CD4-positive, alpha-beta T cell treated with Interleukin-2 at 100 ng/mL for 4 hours (primary cell): ENCODE measurements around the gene CTXND1.
"Not testable (repeated sequence)": the region's sequence is repeated elsewhere in the genome, so short reads cannot be mapped to it uniquely, and the experiment has no call there.

Source experiments
- DNase-seq: peaks from one replicate; pipeline ENCODE4 v3.0.0-alpha.2; 2020; ENCODE audit warnings: low spot score

Gene CTXND1

GRCh38 chr15:80252121-80252518 is at the start of gene CTXND1:
TSS of gene CTXND1 (minus strand) at chr15:80252213. CDS start at chr15:80201949, 50,264 bp downstream.
- no peak for DNase-seq

- DNase-seq = no peak
Measured at GRCh38 chr15:80301472-80301871, 49.5 kb upstream of the CTXND1 start.

GRCh38 chr15:80295777-80296176 is 43.8 kb upstream of the CTXND1 start:
- not testable (repeated sequence) for DNase-seq

GRCh38 chr15:80292079-80292478 is 40.1 kb upstream of the CTXND1 start:
- DNase-seq = no peak

- not testable (repeated sequence) for DNase-seq
Measured at GRCh38 chr15:80290891-80291290, 38.9 kb upstream of the CTXND1 start.

DNA sequence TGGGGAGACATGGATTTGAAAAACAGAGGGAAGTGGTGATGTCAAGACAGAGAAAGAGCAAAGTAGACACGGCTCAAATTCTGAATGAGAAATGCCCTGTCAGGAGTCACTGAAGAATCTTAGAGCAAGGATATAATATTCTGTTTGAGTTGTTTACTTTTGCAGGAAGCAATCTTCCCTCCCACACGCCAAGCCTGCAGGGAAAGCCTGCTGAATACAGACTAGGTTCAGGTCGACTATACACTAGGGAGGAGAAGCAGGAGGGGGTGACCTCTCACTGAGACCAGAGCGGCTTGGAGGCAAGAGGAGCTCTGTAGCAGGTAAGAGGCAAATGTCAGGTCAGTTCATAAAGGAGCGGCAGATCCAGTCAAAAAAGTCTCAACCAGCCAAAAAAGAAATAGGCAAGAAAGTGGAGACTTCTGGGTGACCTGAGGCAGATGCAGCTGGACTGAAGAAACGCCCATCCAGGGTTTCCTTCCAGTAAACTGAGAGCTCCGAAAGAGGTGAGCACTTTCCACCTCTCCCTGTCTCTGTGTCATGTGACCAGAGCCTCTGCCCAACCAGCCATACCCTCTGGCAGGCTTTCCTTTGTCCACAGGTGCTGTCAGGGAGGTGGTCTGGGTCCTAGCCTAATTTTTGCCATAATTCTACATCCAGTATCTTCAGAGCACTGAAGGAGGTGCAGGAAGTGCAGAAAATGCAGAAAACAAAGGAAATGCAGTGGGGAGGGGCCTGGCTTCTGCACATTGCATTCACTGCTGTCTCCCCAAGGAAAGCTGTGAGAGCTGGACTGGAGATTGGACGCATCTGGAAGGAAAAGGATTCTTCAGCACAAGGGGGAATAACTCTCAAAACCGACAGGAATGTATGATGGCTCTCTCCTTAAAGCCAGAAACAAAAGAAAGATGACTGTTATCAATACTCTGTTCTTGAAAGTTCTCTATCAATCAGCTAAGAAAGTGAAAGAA is 37.8 kb upstream of the CTXND1 start:
- no peak for DNase-seq

GRCh38 chr15:80288131-80288530 is 36.1 kb upstream of the CTXND1 start:
- no peak for DNase-seq

DNA sequence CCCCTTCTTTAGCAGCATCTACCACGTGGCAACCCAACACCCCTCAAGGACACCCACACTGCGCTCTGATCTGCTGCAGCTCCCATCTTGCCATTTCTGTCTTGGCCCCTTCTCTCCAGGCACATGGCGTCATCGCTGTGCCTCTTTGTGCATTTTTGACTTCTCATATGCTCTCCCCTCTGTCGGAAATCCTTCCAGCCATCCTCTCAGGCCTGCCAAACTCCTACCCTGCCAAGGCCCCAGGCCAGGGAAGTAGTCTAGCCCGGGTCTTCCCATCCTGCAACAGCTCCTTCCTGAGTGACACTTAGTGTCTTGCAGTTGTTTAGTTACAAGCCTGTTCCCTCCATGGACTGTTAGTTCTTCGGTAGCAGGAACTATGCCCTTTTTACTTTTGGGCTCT is 34.0 kb upstream of the CTXND1 start:
- no peak for DNase-seq

DNA sequence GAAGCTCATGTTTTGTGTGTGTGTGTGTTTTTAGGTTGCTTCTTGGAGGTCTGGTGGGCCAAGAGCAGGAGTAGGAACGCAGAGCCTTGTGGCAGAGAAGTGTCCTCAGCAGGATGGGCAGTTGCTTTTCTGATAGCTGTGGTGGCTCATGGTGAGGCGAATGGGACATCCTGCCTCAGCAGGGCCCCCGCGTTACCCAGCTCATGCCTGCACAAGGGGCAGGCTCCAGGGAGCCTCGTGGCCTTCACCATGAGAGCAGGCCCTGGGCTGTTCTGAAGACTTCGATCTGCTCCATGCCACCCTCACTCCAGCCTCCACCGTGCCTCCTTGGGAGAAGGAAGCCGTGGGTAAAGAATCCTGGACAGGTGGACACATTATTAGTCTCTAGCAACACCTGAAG is 33.4 kb upstream of the CTXND1 start:
- DNase-seq = no peak

GRCh38 chr15:80283531-80283930 is 31.5 kb upstream of the CTXND1 start:
- DNase-seq = no peak

DNA sequence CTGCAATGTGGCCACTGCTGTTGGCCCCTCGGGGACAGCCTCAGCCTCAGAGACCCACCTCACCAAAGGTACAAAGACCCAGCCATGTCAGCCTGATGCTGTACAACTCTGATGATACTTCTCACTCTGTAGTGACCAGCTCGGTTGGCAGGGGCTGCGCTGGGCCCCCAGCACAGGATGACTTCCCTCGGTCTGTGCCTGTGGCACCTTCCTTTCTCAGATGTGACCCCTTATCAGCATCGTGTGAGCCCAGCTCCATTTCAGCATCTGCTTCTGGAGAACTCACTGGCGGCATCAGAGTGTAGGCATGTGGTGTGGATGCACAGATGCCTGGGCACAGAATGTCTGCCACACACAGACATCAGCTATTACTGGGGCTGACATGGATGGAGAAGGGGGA is 25.1 kb upstream of the CTXND1 start:
- DNase-seq = no peak

DNA sequence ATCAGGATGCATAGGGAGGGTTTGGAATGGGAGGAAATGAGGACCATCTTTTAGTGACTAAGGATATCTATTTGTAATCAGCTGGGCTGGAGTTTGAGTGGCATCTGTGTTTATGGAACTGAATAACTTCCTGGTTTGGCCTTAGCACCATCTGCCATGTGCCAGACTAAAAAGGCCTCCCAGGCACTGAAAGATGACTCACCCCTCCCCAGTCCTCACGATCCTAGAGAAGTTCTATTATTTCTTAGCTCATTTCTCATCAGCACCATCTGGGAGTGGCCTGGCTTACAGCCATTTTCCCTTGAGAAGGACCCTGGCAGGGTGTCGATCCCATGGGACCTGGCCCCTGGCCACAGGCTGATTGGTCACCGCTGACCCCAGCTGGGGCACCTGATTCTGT is 23.9 kb upstream of the CTXND1 start:
- no peak for DNase-seq

GRCh38 chr15:80274996-80275395 is 23.0 kb upstream of the CTXND1 start:
- no peak for DNase-seq

- DNase-seq = no peak
Measured at GRCh38 chr15:80274554-80274953, 22.5 kb upstream of the CTXND1 start.

GRCh38 chr15:80272987-80273386 is 21.0 kb upstream of the CTXND1 start:
- no peak for DNase-seq

DNA sequence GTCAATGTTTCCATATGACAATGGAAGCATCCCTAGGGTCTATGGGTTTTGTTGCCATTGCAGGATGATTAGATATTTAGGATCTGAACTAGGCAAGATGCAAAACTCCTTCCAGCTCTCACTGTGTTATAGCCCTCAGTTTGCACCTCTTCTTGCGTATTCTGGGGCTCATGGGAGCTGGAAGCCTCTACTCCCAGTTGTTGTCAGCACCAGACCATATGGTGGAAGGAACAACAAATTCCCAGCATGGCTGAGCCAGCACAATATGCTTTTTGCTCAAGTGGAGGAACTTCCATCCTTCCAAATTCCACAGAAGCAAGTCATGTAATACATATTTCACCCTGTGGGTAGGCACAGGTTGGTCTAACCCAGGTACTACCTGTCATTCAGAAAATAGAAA is 18.5 kb upstream of the CTXND1 start:
- no peak for DNase-seq

DNA sequence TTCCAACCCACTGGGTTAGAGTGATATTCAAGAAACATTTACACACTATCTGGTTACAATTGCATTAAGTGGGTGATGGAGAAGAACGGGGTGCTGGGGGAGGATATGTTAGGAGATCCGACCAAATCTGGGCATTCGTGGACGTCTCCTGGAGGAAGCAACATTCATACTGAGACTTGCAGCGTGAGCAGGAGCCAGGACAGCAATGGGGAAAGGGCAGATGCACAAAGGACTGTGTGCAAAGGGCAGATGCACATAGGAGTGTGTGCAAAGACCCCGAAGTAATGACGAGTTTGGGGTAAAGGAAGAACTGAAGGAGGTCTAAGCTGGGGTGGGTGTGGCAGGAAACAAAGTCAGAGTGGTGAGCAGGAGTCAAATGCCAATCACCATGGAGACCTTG is 16.1 kb upstream of the CTXND1 start:
- DNase-seq = no peak

DNA sequence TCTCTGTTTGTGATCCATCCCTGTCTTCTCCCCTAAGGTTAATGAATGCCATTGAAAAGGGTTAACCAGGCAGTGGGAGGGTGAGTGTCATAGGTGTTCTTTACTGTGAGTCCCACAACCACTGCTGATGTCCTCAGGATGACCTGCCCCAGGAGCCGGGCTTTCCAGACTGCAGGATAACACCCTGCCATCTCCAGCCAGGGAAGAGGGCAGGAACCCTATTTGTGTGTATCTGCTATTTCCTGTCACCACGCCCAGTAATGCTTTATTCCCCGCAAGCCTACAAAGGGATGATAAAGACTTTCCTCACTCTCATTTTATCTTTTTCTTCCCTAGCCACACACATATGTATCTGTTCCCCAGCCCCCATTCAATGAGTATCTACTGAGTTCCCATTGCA is 15.6 kb upstream of the CTXND1 start:
- no peak for DNase-seq

DNA sequence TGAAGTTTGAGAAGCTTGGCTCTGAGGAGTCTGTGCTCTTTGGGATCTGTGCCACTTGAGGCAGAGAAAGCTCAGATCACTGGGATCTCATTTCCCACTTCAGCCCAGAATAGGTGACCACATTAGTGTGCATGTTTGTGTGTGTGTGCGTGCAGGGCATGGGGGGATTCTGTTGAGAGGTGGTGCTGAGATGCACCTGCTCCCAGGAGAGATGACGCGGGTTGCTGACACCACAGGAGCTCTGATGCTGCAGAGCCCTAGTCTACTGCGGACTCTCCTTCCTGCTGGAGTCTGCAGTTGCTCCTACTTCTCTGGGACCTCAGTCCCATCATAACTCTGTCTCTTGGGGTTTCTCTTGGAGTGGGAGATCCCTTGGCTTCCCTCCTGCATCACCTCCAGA is 14.7 kb upstream of the CTXND1 start:
- DNase-seq = no peak

DNA sequence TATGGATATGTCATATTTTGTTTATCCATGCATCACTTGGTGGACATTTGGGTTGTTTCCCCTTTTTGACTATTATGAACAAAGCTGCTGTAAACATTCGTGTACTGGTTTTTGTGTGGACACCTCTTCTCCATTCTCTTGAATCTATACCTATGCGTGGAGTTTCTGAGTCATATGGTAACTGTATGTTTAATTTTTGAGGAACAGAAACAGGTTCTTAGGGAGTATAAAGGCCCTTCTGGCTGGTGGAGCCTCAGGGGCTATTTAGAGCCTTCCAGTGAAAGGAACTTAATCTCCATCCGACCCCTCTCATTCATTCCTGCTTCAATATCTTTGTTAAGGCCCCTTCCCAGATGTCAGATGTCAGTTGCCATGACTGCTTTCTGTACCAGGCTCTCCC is 14.1 kb upstream of the CTXND1 start:
- DNase-seq = no peak

DNA sequence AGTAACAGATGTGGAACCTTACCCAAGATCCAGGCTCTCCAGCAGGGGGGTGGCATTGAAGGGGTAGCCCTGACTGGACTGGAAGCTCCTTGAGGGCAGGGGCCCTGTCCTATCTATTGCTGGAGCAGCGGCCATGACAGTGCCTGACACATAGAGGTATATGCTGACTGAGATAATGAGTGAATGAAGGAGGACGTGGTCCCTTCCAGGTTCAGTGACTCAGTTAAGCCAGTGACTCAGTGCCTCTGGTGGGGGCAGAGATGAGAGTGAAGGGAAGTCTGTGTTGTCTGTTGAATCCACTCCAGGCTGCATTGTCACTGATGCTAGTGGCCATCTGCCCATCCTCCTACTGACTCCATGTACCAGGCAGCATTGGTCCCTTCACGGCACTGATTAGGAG is 13.0 kb upstream of the CTXND1 start:
- DNase-seq = no peak

DNA sequence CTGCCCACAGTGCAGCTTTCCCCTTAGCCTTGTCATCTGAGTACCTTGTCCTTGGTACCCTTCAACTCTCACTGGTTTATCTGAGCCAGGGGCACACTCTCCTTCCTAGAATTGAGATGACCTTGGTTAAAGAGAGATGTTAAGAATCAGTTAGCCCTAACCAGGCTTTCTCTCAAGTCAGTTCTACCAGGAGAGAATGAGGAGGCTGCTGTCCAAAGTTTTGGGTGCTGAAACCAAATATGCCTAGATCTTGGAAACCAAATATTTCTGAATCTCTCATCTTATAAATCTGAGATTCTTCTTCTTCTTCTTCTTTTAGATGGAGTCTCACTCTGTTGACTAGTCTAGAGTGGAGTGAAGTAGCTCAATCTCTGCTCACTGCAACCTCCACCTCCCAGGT is 12.0 kb upstream of the CTXND1 start:
- no peak for DNase-seq

DNA sequence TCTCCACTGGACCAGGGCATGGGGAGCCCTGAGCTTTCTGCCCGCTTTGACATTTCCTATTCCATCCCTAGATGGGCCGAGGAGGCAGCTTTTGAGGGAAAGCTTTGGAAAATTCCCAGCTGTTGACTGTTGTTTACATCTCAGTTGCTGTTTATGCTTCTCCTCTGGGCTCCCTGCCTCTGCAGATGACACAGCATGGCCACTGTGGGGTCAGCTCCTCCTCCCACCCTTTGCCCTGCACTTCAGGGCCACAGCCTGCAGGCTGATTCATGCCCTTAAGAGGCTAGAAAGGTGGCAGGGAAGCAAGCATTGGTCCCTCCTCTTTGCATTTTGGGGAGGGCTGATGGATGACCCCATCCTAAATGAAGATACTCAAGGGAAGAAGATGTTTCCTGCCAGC is 8.5 kb upstream of the CTXND1 start:
- no peak for DNase-seq

GRCh38 chr15:80259942-80260510 is 8.0 kb upstream of the CTXND1 start:
- no peak for DNase-seq
